Brain microvascular endothelial cell (primary cell): ENCODE measurements around the gene ANKRD11.
"Not testable (repeated sequence)": the region's sequence is repeated elsewhere in the genome, so short reads cannot be mapped to it uniquely, and the experiment has no call there.

Source experiments
- DNase-seq: peaks from one replicate; pipeline ENCODE4 v3.0.0-alpha.2; 2020
- H3K27ac ChIP-seq: fragments of 250-450 bp; sonication (Bioruptor Pico); 2 replicates; pipeline ENCODE4 v1.5.1; 2020; ENCODE audit warnings: mild to moderate bottlenecking, moderate library complexity
- H3K27me3 ChIP-seq: fragments of 250-450 bp; sonication (Bioruptor Pico); replicated peaks from 2 replicates; pipeline ENCODE4 v1.5.1; 2020; ENCODE audit warnings: mild to moderate bottlenecking
- H3K36me3 ChIP-seq: fragments of 250-450 bp; sonication (Bioruptor Pico); replicated peaks from 2 replicates; pipeline ENCODE4 v1.5.1; 2020; ENCODE audit warnings: mild to moderate bottlenecking
- H3K4me3 ChIP-seq: 2 replicates; pipeline ENCODE4 v1.5.1; 2011; ENCODE audit warnings: low read depth, mild to moderate bottlenecking, control low read depth, low read length, moderate library complexity
- CTCF ChIP-seq: IDR thresholded peaks from 2 replicates; pipeline ENCODE4 v1.5.1; 2011; ENCODE audit warnings: low read depth, mild to moderate bottlenecking, moderate library complexity, low read length, control low read depth, inconsistent platforms; ENCODE audit errors: missing control alignments
- in situ Hi-C: cut with HindIII; loops from 2 replicates; pipeline ENCODE4 v1.10.0; 2017; ENCODE audit warnings: low sequenced_read_pairs, low pct_ligation_motif_present

ANKRD11 gene

GRCh38 chr16:89334988-89335802 is 155.2 kb downstream of the ANKRD11 start:
- TF ChIP-seq CTCF, result peak; percentile 44
- no peaks in the 10 kb centered on the region for H3K36me3 ChIP-seq
- no peaks in the 10 kb centered on the region for H3K27me3 ChIP-seq
- H3K4me3 ChIP-seq, result no peak overlapping the region
- in situ Hi-C loops, result no loop called here
- no peak for DNase-seq
- H3K27ac ChIP-seq, result peak overlapping the region; percentile 16

GRCh38 chr16:89334461-89334860 is 155.9 kb downstream of the ANKRD11 start:
- Histone ChIP-seq H3K36me3 (no peaks in the 10 kb centered on the region), H3K27ac (peak overlapping the region; percentile 91), H3K4me3 (no peak overlapping the region), H3K27me3 (no peaks in the 10 kb centered on the region)
- DNase-seq, result no peak
- TF ChIP-seq CTCF, result no peak
- in situ Hi-C loops, result no loop called here

- TF ChIP-seq CTCF, result no peak
- H3K27ac ChIP-seq, result peak overlapping the region; percentile 91
- in situ Hi-C loops, result no loop called here
These were observed 156.3 kb downstream of the ANKRD11 start for GRCh38 chr16:89334050-89334449.

GRCh38 chr16:89333401-89334001 is 156.9 kb downstream of the ANKRD11 start:
- peak; percentile 87 for DNase-seq
- in situ Hi-C loops, H3K4me3 ChIP-seq, H3K27me3 ChIP-seq, H3K36me3 ChIP-seq: not testable (repeated sequence)
- peak; percentile 61 for TF ChIP-seq CTCF
- H3K27ac ChIP-seq, result peak overlapping the region; percentile 91

More at GRCh38 chr16:89334050-89334449, 156.3 kb downstream of the ANKRD11 start:
- H3K27me3 ChIP-seq, result no peaks in the 10 kb centered on the region
- no peaks in the 10 kb centered on the region for H3K36me3 ChIP-seq
- no peak overlapping the region for H3K4me3 ChIP-seq
- no peak for DNase-seq

GRCh38 chr16:89332902-89333245 is 157.5 kb downstream of the ANKRD11 start:
- peak; percentile 27 for TF ChIP-seq CTCF
- in situ Hi-C loops, result no loop called here
- Histone ChIP-seq H3K27me3 (no peaks in the 10 kb centered on the region), H3K27ac (peak overlapping the region; percentile 91), H3K36me3 (no peaks in the 10 kb centered on the region), H3K4me3 (no peak overlapping the region)
- no peak for DNase-seq
